ENCODE data around the gene RNU6-9.

RNU6-9 gene

GRCh38 chr19:931860-932647 is 38.8 kb downstream of the RNU6-9 start:
- H3K4me2 ChIP-seq (ENCODE audit: low read length): no peak overlapping the region
- peak overlapping the region; percentile 79 for H2AFZ ChIP-seq
- H3K9ac ChIP-seq: no peak overlapping the region
- no peak for TF ChIP-seq CTCF (IDR thresholded peaks at IDR 0.05)
- no peaks in the 10 kb centered on the region for H3K36me3 ChIP-seq (ENCODE audit: control insufficient read depth, insufficient read depth, low read length)
- no peaks in the 10 kb centered on the region for H3K27me3 ChIP-seq (ENCODE audit: control insufficient read depth, insufficient read depth, low read length)
- no peak overlapping the region for H3K4me3 ChIP-seq (ENCODE audit: low read depth, low read length)
- no peaks in the 10 kb centered on the region for H3K9me3 ChIP-seq (ENCODE audit: control insufficient read depth, low read length)
- H3K4me1 ChIP-seq: peaks cover 48% of the 10 kb centered on the region
- peak overlapping the region; percentile 93 for H3K27ac ChIP-seq
- peaks cover 6% of the 10 kb centered on the region for H3K79me2 ChIP-seq

- Histone ChIP-seq H3K27ac (peak overlapping the region; percentile 93), H3K4me1 (peaks cover 44% of the 10 kb centered on the region), H3K27me3 (ENCODE audit: control insufficient read depth, insufficient read depth, low read length) (no peaks in the 10 kb centered on the region), H3K4me2 (ENCODE audit: low read length) (no peak overlapping the region), H3K79me2 (peaks cover 10% of the 10 kb centered on the region), H3K36me3 (ENCODE audit: control insufficient read depth, insufficient read depth, low read length) (no peaks in the 10 kb centered on the region), H3K9me3 (ENCODE audit: control insufficient read depth, low read length) (no peaks in the 10 kb centered on the region), H2AFZ (peak overlapping the region; percentile 79), H3K9ac (no peak overlapping the region), H3K4me3 (ENCODE audit: low read depth, low read length) (no peak overlapping the region)
- peak; percentile 11 for TF ChIP-seq CTCF (IDR thresholded peaks at IDR 0.05)
These were observed 39.6 kb downstream of the RNU6-9 start for GRCh38 chr19:932648-933552.

- peaks cover 16% of the 10 kb centered on the region for H3K79me2 ChIP-seq
- TF ChIP-seq CTCF (IDR thresholded peaks at IDR 0.05): no peak
- no peak overlapping the region for H3K9ac ChIP-seq
- H3K4me2 ChIP-seq (ENCODE audit: low read length): no peak overlapping the region
- no peak overlapping the region for H3K4me3 ChIP-seq (ENCODE audit: low read depth, low read length)
- peaks cover 44% of the 10 kb centered on the region for H3K4me1 ChIP-seq
- peak overlapping the region; percentile 93 for H3K27ac ChIP-seq
- peak overlapping the region; percentile 12 for H2AFZ ChIP-seq
- no peaks in the 10 kb centered on the region for H3K9me3 ChIP-seq (ENCODE audit: control insufficient read depth, low read length)
- H3K36me3 ChIP-seq (ENCODE audit: control insufficient read depth, insufficient read depth, low read length): no peaks in the 10 kb centered on the region
- no peaks in the 10 kb centered on the region for H3K27me3 ChIP-seq (ENCODE audit: control insufficient read depth, insufficient read depth, low read length)
These were observed 40.2 kb downstream of the RNU6-9 start for GRCh38 chr19:933553-933882.

DNA sequence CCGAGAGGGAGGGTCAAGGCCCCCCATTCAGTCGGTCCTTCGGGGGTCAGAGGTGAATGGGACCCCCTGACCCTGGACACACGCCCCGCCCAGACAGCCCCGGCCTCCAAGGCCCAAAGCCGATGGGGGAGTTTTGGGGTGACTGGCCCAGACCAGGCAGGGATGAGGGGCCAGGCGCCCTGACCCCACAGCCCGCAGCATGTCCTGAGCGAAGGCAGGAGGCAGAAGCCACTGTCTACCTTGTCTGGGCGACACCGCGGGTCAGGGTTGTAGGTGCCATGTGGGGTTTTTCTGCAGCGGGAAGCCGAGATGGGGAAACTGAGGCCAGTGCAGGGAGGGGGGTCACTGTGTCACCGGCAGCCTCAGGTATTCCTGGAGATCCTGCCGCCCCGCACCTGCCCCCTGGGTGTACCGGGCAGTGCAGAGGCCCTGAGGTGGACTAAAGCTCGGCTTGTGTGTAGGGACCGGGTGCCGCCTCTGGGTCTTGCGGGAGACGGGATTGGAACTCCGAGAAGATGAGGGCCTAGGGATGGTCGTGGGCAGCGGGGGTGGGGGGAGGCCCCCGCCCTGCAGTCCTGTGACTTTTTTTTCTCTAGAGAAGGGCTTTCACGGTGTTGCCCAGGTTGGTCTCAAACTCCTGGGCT is 41.0 kb downstream of the RNU6-9 start:
- peaks cover 44% of the 10 kb centered on the region for H3K4me1 ChIP-seq
- no peaks in the 10 kb centered on the region for H3K27me3 ChIP-seq (ENCODE audit: control insufficient read depth, insufficient read depth, low read length)
- H3K4me3 ChIP-seq (ENCODE audit: low read depth, low read length): peak overlapping the region; percentile 22
- peak overlapping the region; percentile 67 for H2AFZ ChIP-seq
- H3K9ac ChIP-seq: no peak overlapping the region
- H3K27ac ChIP-seq: peak overlapping the region; percentile 93
- no peaks in the 10 kb centered on the region for H3K9me3 ChIP-seq (ENCODE audit: control insufficient read depth, low read length)
- peaks cover 20% of the 10 kb centered on the region for H3K79me2 ChIP-seq
- peak overlapping the region; percentile 43 for H3K4me2 ChIP-seq (ENCODE audit: low read length)
- no peak for TF ChIP-seq CTCF (IDR thresholded peaks at IDR 0.05)
- no peaks in the 10 kb centered on the region for H3K36me3 ChIP-seq (ENCODE audit: control insufficient read depth, insufficient read depth, low read length)
